GM12872 (cell line): ENCODE results near the gene YOD1.

ENCODE experiments used
- TF ChIP-seq, protein P1 (sequence below): IDR thresholded peaks from 3 replicates; pipeline ENCODE4 v1.5.1; 2011; ENCODE audit warnings: low read depth, mild to moderate bottlenecking, low read length, moderate library complexity; ENCODE audit not compliant: insufficient read depth

The YOD1 gene

DNA sequence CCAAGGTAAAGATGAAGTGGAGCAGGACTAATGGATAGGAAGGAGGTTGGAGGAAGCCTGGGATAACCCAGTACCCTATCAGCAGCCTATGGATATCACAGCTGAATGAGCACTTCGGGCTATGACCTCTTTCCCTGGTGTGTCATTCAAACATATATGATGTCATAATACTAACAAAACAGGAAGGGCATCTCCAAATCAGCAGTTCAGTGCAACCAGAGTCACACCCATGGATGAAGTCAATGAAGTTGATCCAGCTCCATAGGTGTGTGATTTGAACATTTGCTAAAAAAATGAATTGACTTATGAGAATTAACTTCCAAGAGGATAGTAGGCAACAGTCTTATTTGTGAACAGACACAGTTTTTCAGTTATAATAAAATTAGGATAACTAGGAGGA is 16.8 kb downstream of the YOD1 start:
- TF ChIP-seq, protein P1, sequence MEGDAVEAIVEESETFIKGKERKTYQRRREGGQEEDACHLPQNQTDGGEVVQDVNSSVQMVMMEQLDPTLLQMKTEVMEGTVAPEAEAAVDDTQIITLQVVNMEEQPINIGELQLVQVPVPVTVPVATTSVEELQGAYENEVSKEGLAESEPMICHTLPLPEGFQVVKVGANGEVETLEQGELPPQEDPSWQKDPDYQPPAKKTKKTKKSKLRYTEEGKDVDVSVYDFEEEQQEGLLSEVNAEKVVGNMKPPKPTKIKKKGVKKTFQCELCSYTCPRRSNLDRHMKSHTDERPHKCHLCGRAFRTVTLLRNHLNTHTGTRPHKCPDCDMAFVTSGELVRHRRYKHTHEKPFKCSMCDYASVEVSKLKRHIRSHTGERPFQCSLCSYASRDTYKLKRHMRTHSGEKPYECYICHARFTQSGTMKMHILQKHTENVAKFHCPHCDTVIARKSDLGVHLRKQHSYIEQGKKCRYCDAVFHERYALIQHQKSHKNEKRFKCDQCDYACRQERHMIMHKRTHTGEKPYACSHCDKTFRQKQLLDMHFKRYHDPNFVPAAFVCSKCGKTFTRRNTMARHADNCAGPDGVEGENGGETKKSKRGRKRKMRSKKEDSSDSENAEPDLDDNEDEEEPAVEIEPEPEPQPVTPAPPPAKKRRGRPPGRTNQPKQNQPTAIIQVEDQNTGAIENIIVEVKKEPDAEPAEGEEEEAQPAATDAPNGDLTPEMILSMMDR: no peak

DNA sequence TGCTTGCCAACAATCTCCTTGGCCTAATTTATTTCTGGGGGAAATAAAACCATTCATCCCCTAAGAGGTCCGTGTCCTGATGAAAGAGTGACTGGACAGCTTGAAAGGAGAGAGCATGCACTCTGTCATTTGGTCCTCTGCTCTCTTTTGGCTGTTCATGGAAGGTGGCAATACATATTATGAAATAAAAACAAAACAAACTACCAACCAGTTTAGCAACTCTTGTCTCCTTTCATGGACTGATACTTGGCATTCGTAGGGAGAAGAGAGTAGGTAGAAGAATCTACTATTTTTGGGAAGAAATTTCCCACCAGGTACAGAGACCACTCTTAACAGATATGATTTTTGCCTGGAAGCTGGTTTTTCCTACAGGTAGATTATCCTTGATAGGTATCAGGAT is 17.7 kb downstream of the YOD1 start:
- TF ChIP-seq, protein P1: no peak

DNA sequence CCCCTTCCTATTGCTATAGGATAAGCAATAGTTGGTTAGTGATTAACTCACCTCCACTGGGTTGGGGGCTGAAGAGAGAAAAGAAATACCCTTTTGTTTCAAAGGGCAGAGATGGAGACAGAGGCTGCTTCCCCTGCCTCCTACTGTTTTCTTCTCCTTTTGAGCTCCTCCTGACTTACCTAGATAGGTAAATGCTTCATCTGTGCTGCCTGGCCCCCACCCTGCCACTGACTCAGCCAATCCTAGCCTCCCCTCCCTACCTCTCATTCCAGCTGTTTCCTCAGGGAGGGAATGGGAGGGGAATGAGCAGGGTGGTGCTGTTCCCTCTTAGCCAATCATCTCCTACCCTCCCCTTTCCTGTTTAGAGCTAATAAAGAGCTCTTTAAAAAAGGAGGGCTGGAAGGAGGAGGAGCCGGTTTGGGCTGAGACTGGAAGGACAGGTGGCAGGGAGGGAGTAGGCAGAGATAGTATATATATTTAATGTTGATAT is 18.4 kb downstream of the YOD1 start, which contains the start of gene C1orf116:
Gene C1orf116 (minus strand): TSS at position 229 of the 490 bp plus-strand sequence. CDS start 5,158 bp downstream, outside the sequence.
- TF ChIP-seq, protein P1: no peak

DNA sequence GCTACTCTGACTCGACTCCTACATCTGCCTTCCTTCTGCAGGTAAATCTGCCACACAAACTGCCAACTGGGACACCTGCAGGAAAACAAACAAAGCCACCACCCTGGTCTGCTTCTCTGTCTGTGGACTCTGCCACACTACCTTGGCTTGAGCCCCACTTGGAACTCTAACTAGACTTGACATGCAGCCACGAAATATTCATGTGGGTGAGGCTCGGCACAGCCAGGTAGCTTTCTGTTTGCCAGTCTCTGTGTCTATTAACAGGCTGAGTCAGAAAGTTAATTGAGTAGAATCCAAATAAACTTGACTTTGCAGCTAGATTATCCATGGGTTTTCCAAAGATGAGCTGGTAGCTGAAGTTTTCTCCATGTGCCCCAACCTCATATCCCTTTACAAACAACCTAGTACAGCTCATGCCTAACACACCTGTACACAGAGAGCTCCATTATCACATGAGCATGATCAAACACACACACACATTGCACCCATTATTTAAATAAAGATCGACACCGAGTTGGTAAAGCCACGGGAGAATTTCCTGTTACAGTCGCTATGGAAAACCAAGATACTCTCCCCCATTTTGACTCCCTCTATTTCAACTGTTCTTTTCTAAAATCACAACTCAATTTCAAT is 19.3 kb downstream of the YOD1 start:
- TF ChIP-seq, protein P1: no peak

DNA sequence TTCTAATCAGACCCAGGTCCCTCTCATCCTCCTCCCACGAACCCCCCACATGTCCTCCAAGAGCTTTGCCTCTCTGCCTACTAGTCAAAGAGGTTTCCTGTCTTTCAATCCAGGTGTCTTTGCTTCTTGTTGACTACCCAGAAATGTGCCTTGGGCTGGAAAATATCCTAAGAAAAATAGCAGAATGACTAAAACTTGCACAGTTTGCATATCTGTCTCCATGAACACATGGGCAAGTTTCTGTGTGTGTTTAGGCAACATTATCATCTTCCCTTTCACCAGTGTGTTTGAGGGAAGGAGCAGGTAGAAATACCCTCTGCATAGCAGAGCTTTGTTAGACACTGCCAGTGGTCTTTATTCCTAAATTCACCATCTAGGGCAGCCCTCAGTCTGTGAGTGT is 20.0 kb downstream of the YOD1 start:
- TF ChIP-seq, protein P1: no peak

DNA sequence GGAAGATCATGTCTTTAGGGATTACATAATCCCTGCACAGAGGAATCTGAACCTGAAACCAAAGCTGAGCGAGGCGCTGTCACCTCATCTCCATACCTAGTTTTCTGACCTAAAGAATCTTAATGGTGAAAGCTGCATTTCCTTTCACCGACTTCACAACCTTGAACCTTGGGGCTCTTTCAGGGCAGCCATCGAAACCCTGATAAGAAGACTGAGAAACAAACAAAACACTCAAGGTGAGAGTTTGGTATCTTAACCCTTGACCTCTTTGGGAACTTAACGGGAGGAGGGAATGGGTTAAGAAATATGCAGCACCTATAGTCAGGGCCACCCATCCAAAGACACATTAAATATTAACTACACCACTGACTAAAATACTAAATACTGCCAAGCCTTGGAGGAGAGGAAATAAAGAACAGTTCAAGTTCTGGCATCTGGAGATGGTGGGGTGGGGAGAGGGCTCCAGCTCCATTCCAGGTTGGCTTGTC is 20.4 kb downstream of the YOD1 start:
- TF ChIP-seq, protein P1: no peak

DNA sequence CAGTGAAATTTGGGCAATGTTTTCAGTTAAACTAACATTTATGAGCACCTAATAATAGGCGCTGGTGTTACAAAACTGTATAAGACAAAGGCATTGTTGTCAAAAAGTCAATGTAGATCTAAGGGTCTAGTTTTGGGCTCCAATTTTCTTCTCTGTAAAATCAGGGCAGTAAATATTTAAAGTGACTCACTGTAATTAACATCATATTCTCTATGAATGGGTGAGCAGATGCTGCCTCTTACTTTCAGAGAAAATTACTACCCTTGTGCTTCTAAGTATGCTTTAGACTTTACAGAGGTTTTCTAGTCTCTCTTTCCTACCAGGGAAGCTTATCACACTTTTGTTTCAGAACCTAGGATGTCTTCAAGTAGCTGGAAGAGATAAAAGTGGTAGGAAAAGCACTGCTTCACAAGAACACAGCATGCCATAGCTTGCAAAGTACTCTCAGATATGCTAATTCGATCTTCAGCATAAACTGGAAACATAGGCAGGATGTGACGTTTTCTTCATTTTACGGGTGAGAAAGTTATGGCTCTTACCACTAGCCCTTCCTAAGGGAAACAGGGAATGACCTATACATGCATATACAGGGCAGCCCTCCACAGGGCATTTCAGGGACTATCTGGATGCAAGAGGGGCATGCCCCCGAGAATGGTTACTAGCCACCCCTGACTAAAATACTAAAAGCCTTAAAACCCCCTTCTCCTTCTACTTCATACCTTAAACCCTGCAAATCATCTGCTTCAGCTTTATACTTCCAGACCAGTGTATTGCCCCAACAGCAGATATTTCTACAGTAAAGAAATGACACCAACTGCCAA is 21.1 kb downstream of the YOD1 start:
- TF ChIP-seq, protein P1: no peak
